ENCODE results near the gene PRIM2.

The PRIM2 gene

DNA sequence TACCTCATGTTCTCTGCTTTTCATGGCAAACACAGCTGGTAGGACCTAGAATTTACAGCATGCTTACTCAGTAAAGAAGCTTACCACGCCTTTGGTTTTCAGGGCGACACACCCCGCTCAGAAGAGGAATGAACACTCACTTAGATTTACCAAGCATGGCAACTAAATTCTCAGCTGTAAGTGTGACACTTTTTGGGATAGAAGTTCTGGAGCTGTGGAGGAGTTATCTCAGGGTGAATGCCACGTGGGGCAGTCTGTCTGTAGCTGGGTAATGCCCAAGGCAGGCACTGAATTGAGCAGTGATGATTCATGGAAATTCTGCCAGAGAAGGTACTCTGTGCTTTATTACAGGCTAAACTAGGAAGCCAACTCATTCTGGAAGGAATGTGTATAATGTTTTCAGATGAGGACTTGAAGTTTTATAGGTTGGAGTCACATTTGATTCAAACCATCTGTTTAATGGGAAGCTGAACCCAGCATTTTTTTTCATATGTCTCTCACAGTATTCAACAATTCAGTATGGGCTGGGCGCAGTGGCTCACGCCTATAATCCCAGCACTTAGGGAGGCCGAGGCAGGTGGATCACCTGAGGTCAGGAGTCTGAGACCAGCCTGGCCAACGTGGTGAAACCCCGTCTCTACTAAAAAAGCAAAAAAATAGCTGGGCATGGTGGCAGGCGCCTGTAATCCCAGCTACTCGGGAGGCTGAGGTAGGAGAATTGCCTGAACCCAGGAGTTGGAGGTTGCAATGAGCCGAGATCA lies 3.5 kb upstream of the PRIM2 start:
- peak; percentile 66 for TF ChIP-seq ZBTB20 (tag by site-specific recombination; IDR thresholded peaks at IDR 0.05)
- peak; percentile 23; the same call in 1 of the 2 replicates for TF ChIP-seq FEZF1 (tag by site-specific recombination; IDR thresholded peaks at IDR 0.05)
- no peak for TF ChIP-seq KLF17 (tag by site-specific recombination; IDR thresholded peaks at IDR 0.05)
- peak; percentile 49; the same call in 1 of the 2 replicates for TF ChIP-seq KLF1 (tag by site-specific recombination; IDR thresholded peaks at IDR 0.05)
- Histone ChIP-seq H3K27ac (ENCODE audit: extremely low read depth, low read depth, low read length) (no peak overlapping the region), H3K9me3 (ENCODE audit: control insufficient read depth, insufficient read depth, low read depth, low read length) (no peaks in the 10 kb centered on the region), H3K4me3 (ENCODE audit: low read depth, low read length) (no peak overlapping the region), H3K4me1 (ENCODE audit: control insufficient read depth, insufficient read depth, low read length) (peaks cover 7% of the 10 kb centered on the region; the same call in 1 of the 2 replicates), H3K36me3 (ENCODE audit: control insufficient read depth in 2 of 2, insufficient read depth in 1 of 2, low read length in 2 of 2) (peaks cover 0 to 4% of the 10 kb centered on the region in 2 experiments; a peak in 1 of 3 replicates)
- ChIA-PET POLR2A (interaction anchor here (1.3 kb wide), 1 partner anchor 92 kb away, joined by 3 read pairs; the partner anchor contains the start of gene RAB23), CTCF (interaction anchor here (0.5 to 4.7 kb wide), 13 partner anchors 12 to 676 kb away, joined by 3 to 83 read pairs (median 4); partner anchors contain the start of gene BEND6)

- TF ChIP-seq, protein P1, sequence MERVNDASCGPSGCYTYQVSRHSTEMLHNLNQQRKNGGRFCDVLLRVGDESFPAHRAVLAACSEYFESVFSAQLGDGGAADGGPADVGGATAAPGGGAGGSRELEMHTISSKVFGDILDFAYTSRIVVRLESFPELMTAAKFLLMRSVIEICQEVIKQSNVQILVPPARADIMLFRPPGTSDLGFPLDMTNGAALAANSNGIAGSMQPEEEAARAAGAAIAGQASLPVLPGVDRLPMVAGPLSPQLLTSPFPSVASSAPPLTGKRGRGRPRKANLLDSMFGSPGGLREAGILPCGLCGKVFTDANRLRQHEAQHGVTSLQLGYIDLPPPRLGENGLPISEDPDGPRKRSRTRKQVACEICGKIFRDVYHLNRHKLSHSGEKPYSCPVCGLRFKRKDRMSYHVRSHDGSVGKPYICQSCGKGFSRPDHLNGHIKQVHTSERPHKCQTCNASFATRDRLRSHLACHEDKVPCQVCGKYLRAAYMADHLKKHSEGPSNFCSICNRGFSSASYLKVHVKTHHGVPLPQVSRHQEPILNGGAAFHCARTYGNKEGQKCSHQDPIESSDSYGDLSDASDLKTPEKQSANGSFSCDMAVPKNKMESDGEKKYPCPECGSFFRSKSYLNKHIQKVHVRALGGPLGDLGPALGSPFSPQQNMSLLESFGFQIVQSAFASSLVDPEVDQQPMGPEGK (tag by site-specific recombination; IDR thresholded peaks at IDR 0.05), result no peak
- no peak for TF ChIP-seq ZNF521 (tag by site-specific recombination; IDR thresholded peaks at IDR 0.05)
- TF ChIP-seq ZNF416 (tag by site-specific recombination; IDR thresholded peaks at IDR 0.05), result no peak
- no peak for TF ChIP-seq MEIS1 (CRISPR knock-in tag; IDR thresholded peaks at IDR 0.05; ENCODE audit: borderline replicate concordance)
- no peak for TF ChIP-seq WT1 (tag by site-specific recombination; IDR thresholded peaks at IDR 0.05)
- TF ChIP-seq SP7 (tag by site-specific recombination; IDR thresholded peaks at IDR 0.05), result no peak
- no peak for TF ChIP-seq ZNF530 (tag by site-specific recombination; IDR thresholded peaks at IDR 0.05; ENCODE audit: low read depth)
- no peak for TF ChIP-seq ZBTB20 (tag by site-specific recombination; IDR thresholded peaks at IDR 0.05)
- TF ChIP-seq ZNF585B (tag by site-specific recombination; IDR thresholded peaks at IDR 0.05), result no peak
- TF ChIP-seq ZNF18 (tag by site-specific recombination; IDR thresholded peaks at IDR 0.05), result no peak
- TF ChIP-seq ZNF248 (tag by site-specific recombination; IDR thresholded peaks at IDR 0.05), result no peak
- no peak for TF ChIP-seq KLF7 (tag by site-specific recombination; IDR thresholded peaks at IDR 0.05; ENCODE audit: borderline replicate concordance)
- Histone ChIP-seq H3K4me3 (ENCODE audit: low read depth, low read length) (no peak overlapping the region), H3K36me3 (ENCODE audit: control insufficient read depth in 2 of 2, insufficient read depth in 1 of 2, low read length in 2 of 2) (peaks cover 4 to 17% of the 10 kb centered on the region in 2 experiments), H3K9me3 (ENCODE audit: control insufficient read depth, insufficient read depth, low read depth, low read length) (no peaks in the 10 kb centered on the region), H3K4me1 (ENCODE audit: control insufficient read depth, insufficient read depth, low read length) (peaks cover 7% of the 10 kb centered on the region; the same call in 1 of the 2 replicates), H3K27ac (ENCODE audit: extremely low read depth, low read depth, low read length) (no peak overlapping the region)
- ChIA-PET POLR2A (no interaction called here), CTCF (interaction anchor here (0.9 to 4.7 kb wide), 12 partner anchors 10 to 720 kb away, joined by 3 to 83 read pairs (median 4); no protein-coding TSS in a partner anchor)
These were observed 2.3 kb upstream of the PRIM2 start for GRCh38 chr6:57315111-57315510.

- Histone ChIP-seq H3K27ac (ENCODE audit: extremely low read depth, low read depth, low read length) (no peak overlapping the region), H3K4me1 (ENCODE audit: control insufficient read depth, insufficient read depth, low read length) (peaks cover 7% of the 10 kb centered on the region; the same call in 1 of the 2 replicates), H3K36me3 (ENCODE audit: control insufficient read depth in 2 of 2, insufficient read depth in 1 of 2, low read length in 2 of 2) (peaks cover 11 to 24% of the 10 kb centered on the region in 2 experiments), H3K4me3 (ENCODE audit: low read depth, low read length) (no peak overlapping the region), H3K9me3 (ENCODE audit: control insufficient read depth, insufficient read depth, low read depth, low read length) (no peaks in the 10 kb centered on the region)
- ChIA-PET POLR2A (interaction anchor here (0.9 to 1.3 kb wide), 2 partner anchors 48 to 94 kb away, joined by 3 read pairs; partner anchors contain the start of gene RAB23), CTCF (interaction anchor here (0.6 to 4.7 kb wide), 54 partner anchors 10 to 688 kb away, joined by 3 to 83 read pairs (median 4); partner anchors contain the start of genes BAG2, BEND6 and RAB23)
- TF ChIP-seq TSHZ1 (tag by site-specific recombination; IDR thresholded peaks at IDR 0.05; ENCODE audit: borderline replicate concordance) (no peak), ZNF473 (tag by site-specific recombination; IDR thresholded peaks at IDR 0.05) (no peak), ZNF10 (tag by site-specific recombination; IDR thresholded peaks at IDR 0.05) (no peak), ZNF391 (tag by site-specific recombination; IDR thresholded peaks at IDR 0.05; ENCODE audit: borderline replicate concordance, low read depth) (no peak), ZNF248 (tag by site-specific recombination; IDR thresholded peaks at IDR 0.05) (no peak)
- TF ChIP-seq, protein P2, sequence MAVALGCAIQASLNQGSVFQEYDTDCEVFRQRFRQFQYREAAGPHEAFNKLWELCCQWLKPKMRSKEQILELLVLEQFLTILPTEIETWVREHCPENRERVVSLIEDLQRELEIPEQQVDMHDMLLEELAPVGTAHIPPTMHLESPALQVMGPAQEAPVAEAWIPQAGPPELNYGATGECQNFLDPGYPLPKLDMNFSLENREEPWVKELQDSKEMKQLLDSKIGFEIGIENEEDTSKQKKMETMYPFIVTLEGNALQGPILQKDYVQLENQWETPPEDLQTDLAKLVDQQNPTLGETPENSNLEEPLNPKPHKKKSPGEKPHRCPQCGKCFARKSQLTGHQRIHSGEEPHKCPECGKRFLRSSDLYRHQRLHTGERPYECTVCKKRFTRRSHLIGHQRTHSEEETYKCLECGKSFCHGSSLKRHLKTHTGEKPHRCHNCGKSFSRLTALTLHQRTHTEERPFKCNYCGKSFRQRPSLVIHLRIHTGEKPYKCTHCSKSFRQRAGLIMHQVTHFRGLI (tag by site-specific recombination; IDR thresholded peaks at IDR 0.05), result no peak
These were observed 1.6 kb upstream of the PRIM2 start for GRCh38 chr6:57315851-57316250.

Data from HEK293 (cell line).